HG03097 (cell line): ENCODE data around the gene CSRNP3.
"Not testable (repeated sequence)": the region's sequence is repeated elsewhere in the genome, so short reads cannot be mapped to it uniquely, and the experiment has no call there.

ENCODE experiments used
- ATAC-seq: cut with Tn5 transposase; IDR thresholded peaks from one replicate; pipeline ENCODE4 v1.9.1; 2021; ENCODE audit not compliant: unreplicated experiment, low FRiP score

The CSRNP3 gene

DNA sequence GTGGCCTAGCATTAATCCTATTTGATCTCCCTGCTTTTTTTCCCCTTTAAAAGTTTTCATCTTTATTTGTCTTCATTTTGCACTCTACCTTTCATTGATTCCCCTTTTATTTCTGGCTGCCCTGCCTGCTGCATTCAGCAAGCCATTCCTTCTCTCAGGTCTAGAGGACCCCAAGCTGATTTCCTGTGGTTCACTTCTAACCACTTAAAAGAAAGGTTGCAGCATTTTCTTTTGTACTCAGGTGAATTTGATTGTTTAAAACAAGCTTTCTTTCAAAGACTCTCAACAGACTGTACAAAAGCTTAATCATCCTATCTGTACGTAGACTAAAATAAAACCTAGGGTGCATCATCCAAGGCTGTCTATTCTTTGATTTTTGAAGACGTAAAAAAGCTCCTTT is 160.3 kb downstream of the CSRNP3 start:
- no peak for ATAC-seq

- no peak for ATAC-seq
Observed at GRCh38 chr2:165630236-165630635, 160.7 kb downstream of the CSRNP3 start.

- ATAC-seq = no peak
Observed at GRCh38 chr2:165631089-165631488, 161.6 kb downstream of the CSRNP3 start.

GRCh38 chr2:165632594-165632993 is 163.1 kb downstream of the CSRNP3 start:
- ATAC-seq = no peak

- no peak for ATAC-seq
Observed at GRCh38 chr2:165633431-165633830, 163.9 kb downstream of the CSRNP3 start.

DNA sequence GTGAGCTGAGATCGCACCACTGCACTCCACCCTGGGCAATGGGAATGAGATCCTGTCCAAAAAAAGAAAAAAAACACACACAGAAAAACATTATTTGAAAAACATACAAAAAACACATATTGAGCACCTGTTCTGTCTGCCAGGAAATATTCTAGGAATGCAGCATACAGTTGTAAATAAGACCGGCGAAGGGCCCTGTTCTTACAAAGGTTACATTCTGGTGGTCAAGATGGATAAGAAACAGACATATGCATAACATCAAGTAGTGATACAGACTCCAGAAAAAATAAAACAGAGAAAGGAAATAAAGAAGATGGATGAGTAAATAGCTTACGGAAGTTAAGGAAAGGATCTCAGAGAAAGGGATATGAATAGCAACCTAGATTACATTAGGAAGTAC is 164.8 kb downstream of the CSRNP3 start:
- ATAC-seq = no peak

DNA sequence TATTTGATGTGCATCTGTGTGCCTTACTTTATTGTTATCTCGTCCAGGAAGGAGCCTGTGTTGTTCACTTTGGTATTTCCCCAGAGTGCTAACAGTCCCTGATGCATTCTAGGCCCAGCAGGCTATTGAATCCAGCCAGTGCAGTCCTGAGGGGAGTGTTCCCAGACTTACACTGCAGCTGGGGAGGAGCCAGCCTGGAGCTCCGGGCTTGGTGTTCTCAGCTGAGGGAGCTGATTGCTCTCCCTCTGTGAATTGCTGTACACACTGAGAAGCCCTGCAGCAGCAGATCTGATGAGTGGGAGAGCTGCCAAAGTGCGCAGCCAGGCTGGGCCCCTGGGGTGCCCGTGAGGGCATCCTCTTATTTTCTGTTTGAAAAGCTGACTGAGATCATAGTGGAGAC is 165.4 kb downstream of the CSRNP3 start:
- ATAC-seq = no peak

GRCh38 chr2:165635532-165635931 is 166.0 kb downstream of the CSRNP3 start:
- ATAC-seq = no peak

- no peak for ATAC-seq
Observed at GRCh38 chr2:165636959-165637358, 167.5 kb downstream of the CSRNP3 start.

GRCh38 chr2:165637396-165637795 is 167.9 kb downstream of the CSRNP3 start:
- no peak for ATAC-seq

DNA sequence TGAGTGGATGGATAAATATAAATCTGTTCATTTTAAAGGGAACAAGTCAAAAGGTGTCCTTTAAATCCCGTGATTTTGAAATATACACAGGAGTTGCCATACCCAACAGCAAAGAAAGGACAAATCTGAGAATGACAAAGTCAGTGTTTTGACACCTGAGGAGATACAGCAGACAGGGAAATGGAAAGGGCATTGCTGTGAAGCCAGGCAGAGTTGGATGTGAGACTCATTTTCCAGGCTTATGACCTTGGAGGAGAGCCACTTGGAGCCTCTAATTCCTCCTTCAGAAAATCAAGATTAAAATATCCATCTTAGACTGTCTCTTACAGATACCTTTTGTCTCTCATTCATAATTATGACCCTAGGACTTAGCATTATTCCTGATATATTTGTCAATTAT is 170.0 kb downstream of the CSRNP3 start:
- ATAC-seq = no peak

- no peak for ATAC-seq
Observed at GRCh38 chr2:165640247-165640929, 170.9 kb downstream of the CSRNP3 start.

DNA sequence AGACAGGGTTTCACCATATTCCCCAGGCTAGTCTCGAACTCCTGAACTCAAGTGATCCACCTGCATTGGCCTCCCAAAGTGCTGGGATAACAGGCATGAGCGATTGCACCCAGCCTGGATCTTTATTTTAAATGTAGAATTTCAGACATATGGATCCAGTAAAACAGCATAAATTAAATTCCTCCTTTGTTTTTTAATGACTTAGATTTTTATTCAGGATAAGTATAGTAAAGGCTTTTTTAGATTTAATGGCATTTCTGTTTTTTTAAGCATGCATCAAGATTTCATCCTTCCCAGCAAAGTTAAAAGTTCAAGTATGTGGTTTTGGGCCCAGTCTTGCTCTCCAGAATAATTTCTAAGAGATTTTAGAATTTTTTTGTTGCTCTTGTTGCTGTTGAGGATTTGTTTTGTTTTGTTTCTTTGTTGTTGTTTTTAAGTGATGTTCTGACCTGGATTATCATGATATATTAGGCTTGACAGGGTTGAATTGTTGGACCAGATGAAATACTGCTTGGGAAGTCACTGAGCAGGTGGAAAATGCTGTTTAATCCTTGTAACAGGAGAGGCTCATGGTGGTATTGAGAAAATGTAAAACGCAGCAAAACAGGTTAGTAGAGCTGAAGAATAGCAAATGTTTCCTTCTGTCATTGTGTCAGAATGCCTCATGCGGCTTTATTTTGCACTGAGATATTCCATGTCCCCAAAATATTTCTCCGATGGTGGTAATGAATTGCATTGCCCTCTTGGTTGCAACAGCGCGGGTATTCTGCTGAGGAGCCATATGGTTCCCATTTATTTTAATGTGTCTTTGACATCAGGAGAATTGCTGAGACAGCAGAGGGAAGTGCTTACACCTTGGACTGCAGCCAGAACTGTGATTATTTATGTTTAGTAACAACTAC is 176.7 kb downstream of the CSRNP3 start:
- no peak for ATAC-seq

DNA sequence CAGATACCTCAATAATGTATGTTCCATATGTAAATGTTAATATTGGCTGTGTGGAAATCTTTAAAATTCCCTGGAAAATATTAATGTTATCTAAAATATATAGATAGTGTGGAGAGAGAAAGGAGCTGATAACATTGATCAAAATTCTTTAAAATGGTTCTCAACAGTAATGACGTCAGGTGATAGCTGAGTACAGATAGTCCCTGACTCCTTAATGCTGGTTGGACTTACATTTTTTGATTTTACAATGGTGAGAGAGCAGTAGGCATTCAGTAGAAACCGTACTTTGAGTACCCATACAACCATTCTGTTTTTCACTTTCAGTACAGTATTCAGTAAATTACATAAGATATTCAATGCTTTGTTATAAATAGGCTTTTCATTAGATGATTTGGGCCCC is 177.9 kb downstream of the CSRNP3 start:
- ATAC-seq = no peak

GRCh38 chr2:165648801-165649200 is 179.3 kb downstream of the CSRNP3 start:
- ATAC-seq = no peak

DNA sequence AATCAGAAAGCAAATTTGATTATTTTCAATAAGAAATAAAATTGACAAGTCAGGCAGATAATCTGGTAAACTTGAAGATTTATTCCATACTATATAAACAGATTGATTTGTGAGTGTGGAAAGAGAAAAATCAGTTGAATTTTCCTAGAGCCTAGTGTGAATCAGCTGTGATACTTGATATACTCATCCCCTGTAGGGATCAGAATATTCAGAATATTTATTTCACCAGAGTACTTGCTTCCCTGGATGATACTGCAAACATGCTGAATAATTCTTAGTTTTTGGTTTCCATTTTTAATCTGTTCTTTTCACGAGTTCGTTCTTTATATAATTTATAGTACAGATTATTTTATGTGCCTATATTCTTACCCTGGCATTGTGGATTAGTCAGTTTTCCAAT is 181.7 kb downstream of the CSRNP3 start:
- no peak for ATAC-seq

DNA sequence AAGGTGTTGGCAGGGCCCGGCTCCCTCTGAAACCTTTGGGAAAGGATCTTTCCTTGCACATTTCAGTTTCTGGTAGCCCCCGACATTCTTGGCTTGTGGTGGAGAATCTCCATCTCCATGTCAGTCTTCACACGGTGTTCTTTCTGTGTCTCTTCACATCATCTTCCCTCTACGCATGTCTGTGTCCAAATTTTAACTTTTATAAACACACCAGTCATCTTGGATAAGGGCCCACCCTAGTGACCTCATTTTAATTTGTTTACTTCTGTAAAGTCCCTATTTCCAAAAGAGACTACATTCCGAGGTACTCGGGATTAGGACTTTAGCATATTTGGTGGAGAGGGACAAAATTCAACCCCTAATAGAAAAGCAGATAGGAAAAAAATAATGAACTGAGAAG is 186.2 kb downstream of the CSRNP3 start:
- ATAC-seq = no peak

GRCh38 chr2:165660361-165660760 is 190.9 kb downstream of the CSRNP3 start:
- ATAC-seq = no peak

DNA sequence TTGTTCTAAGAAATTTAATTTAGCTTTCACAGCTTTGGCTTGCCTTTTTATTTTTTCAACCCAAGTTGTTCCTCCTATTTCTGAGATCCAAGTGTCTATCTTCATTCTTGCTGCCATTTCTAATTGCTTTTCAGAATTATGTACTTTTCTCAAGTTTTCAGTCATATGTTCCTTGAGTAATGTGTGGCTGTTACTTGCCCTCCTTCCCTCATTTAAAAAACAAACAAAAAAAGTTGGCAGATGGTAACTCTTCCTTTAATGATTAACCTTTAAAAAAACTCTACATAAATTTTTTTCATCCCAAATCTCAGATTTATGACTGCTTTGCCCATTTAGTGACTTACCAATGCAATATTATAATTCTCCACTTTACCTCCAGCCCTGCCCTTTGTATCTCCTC is 193.2 kb downstream of the CSRNP3 start:
- ATAC-seq = no peak

DNA sequence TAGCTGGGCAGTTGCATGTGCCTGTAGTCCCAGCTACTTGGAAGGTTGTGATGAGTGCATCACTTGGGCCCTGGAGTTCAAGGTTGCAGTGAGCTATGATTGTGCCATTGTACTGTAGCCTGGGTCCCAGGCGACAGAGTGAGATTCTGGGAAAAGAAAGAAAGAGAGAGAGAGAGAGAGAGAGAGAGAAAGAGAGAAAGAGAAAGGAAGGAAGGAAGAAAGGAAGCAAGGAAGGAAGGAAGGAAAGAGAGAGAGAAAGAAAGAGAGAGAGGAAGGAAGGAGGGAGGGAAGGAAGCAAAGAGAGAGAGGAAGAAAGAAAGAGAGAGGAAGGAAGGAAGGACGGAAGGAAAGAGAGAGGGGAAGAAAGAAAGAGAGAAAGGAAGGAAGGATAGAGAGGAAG is 196.1 kb downstream of the CSRNP3 start:
- no peak for ATAC-seq

- ATAC-seq = not testable (repeated sequence)
Observed at GRCh38 chr2:165666073-165666472, 196.6 kb downstream of the CSRNP3 start.

- ATAC-seq = no peak
Observed at GRCh38 chr2:165666605-165667004, 197.1 kb downstream of the CSRNP3 start.
